Posterior vena cava (tissue), 2 donors: ENCODE results near the gene GJD4. TPM values are rescaled to one million over a fixed set of nuclear protein-coding genes. Genes with fewer than 3 reads are reported as not detected.

ENCODE experiments used
- DNase-seq: peaks from one replicate; pipeline ENCODE4 v3.0.0-alpha.2; 2020; ENCODE audit warnings: low spot score
- intact Hi-C, 2 donors: fragments of 100-400 bp; cut with DNase I; formaldehyde crosslinking; loops; one replicate each; pipeline versions ENCODE4 v1.14.1 to v1.14.2; 2022 to 2023
- total RNA-seq, 2 donors: library from RNA; stranded (reverse); fragmentation: NEBNext Ultra II Directional; extraction: Animal tissue kit (Norgen Biotek cat#: 25700); gene quantifications; one replicate each; pipeline ENCODE4 v1.2.1, GENCODE V29; 2021
- donor health status: DM: yes; HTN: yes; CAD: no.
- donor health status: DM: yes; HTN: yes; CAD: no.

The GJD4 gene
- total RNA-seq, 2 donors from 2014 or later, result not detected

DNA sequence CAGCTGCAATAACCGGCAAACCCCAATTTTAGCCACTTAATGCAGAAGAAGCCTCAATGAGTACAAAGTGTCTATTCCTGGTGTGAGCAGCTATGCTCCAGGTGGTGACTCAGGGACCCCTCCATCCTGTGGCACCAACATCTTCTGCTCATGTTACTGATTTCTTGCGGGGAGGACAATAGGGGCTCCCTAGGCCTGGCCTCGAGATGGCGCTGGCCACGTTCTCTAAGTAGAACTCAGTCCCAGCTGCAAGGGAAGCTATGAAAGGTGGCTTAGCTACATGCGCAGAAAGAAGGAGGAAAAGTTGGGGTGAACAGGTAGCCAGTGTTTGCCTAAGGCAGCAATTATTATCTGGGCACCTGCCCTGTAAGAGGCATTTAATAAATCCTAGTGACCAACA is 6.6 kb downstream of the GJD4 start:
- DNase-seq, result no peak
- intact Hi-C loops, result no loop called here

DNA sequence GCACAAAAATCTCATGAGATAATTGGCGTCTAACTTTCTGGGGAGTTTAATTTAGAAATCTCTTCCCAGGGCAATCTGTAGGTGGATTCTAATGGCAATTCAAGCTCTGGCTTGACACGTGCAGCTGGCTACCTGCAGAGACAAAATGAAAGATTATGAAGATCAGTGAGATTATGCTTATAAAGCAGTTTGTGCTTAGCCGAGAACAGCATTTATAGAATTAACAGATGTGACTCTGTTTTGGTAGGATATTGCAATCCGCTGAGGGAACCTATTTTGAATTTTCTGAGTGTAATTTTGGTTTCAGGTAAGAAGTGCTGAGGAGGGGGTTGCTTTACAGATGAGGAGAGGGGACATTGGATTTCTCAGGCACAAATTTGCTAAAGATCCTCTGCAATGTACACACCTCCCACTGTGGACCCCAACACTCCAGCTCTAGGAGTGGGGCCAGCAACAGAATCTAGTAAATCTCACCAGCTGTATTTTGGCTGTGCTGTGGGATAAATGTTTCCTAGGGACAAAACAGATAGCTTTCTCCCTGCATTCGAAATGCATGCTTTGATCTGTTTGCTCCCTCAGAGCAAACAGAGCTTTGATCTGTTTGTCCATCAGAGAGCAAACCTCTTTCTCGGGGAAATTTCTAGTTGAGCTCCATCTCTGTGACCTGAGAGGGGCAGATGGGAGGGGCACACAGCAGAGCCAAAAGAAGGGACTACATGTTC is 7.4 kb downstream of the GJD4 start:
- no peak for DNase-seq
- intact Hi-C loops, result no loop called here

- intact Hi-C loops, result no loop called here
- DNase-seq, result no peak
These were observed 7.9 kb downstream of the GJD4 start for GRCh38 chr10:35613107-35613440.

GRCh38 chr10:35613597-35614226 is 8.6 kb downstream of the GJD4 start:
- no peak for DNase-seq
- intact Hi-C loops, result no loop called here

DNA sequence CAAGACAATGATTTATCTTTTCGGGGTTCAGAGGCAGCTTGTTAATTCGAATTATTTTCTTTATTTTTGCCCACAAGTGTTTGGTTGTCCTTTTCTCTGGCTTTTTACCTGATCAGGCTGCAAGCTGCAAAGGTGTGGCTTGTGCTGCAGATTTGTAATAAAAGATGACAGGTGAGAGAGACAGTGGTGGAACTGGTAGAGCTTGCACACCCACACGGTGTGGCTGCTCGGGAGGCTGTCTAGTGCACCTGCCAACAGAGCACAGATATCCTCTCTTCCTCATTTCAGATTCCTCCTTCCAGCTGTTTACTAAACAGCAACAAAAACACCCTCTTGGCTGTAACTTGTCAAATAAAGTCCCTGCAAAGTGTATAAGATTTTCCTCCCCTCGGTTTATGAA is 9.2 kb downstream of the GJD4 start:
- no peak for DNase-seq
- intact Hi-C loops, result no loop called here

DNA sequence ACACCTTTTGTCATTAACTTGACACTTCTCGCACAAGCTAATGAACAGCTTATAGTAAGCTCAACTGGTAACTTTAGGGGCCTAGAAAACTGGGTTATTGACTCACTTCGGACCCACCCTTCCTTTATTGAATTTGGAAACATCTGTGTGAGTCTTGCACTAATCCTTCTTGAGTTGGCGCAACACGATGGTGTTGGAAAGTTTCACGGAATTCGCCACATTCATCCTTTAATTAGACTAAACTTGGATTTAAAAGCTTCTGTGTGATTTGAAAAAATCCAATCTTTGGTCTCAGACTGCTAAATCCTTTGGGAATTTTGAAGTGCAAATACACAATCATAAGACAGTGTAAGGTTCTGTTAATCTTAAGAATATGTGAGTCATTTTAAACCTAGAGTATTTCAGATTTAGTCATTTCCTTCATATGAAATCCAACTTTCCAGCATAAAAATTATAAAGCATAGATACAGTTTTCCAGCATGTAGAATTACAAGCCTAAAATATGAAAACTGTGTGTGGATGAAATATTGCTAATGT is 21.9 kb downstream of the GJD4 start:
- no peak for DNase-seq
- intact Hi-C loops, result no loop called here

GRCh38 chr10:35631404-35631803 is 26.3 kb downstream of the GJD4 start:
- intact Hi-C loops, result no loop called here
- no peak for DNase-seq

GRCh38 chr10:35632027-35632426 is 26.9 kb downstream of the GJD4 start:
- no peak for DNase-seq
- intact Hi-C loops, result no loop called here

DNA sequence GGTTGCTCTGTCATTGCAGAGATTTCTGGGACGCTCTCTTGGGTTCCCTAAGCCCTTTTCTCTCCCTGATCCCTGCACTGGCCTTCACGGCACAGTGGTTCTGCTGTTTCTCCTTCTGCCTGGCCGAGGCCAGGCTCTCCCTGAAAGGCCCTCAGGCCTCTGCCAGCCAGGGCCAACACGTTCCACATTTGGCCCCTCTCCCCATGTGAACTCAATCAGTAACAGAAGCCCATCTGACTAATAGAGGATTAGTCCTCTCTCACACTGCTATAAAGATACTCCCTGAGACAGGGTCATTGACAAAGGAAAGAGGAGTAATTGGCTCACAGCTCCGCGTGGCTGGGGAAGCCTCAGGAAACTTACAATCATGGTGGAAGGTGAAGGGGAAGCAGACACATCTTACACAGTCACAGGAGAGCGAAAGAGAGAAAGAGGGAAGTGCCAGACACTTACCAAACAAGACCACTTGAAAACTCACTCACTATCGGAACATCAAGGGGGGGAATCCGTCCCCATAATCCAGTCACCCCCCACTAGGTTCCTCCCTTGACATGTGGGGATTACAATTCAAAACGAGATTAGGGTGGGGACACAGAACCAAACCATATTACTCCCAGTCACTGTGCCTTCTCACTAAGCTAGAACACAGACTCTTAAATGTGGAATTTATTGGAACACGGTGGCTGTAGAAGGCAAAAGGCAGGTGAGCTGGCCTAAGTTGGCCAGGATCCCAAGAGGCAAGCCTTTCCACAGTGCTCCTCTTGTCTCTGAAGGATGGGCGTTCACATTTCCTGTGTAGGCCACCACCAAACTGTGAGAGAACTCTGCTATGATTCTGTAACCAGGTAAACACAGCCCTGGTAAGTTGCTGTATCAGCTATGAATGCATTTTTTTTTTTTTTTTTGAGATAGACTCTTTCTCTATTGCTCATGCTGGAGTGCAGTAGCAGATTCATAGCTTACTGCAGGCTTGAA is 28.2 kb downstream of the GJD4 start:
- no peak for DNase-seq

GRCh38 chr10:35635576-35635975 is 30.4 kb downstream of the GJD4 start:
- DNase-seq, result no peak
- intact Hi-C loops, result loop anchor here (5.0 kb wide), 1 partner anchor 1142 kb away; no protein-coding TSS in a partner anchor

More for the DNA sequence above, 28.2 kb downstream of the GJD4 start:
- intact Hi-C loops, result no loop called here

GRCh38 chr10:35636956-35637355 is 31.8 kb downstream of the GJD4 start:
- no peak for DNase-seq
- intact Hi-C loops, result loop anchor here (5.0 kb wide), 1 partner anchor 1140 kb away; no protein-coding TSS in a partner anchor

- intact Hi-C loops, result loop anchor here (5.0 kb wide), 1 partner anchor 1140 kb away; no protein-coding TSS in a partner anchor
- DNase-seq, result no peak
These were observed 32.3 kb downstream of the GJD4 start for GRCh38 chr10:35637462-35637861.

DNA sequence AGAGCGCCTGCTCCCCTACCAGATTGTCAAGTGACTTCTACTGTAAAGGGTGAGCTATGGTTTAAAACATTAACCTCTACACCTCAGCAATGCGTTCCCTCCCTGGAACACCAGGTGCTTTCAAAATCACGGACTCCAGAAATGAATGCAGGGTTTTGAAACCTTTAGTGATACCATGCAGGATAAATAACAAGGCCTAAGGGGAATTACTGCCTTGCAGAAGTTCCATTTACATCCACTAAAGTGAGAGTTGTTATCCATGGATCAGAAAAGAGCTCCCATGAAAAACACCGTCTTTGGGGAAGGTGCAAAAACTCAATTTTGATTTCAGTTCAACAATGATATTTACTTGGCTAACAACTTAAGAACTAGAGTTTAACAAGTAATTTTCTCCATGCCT is 33.0 kb downstream of the GJD4 start:
- DNase-seq, result no peak
- intact Hi-C loops, result loop anchor here (5.0 kb wide), 1 partner anchor 1139 kb away; no protein-coding TSS in a partner anchor

- DNase-seq, result no peak
- intact Hi-C loops, result loop anchor here (5.0 kb wide), 1 partner anchor 1138 kb away; no protein-coding TSS in a partner anchor
These were observed 34.0 kb downstream of the GJD4 start for GRCh38 chr10:35639021-35639727.

GRCh38 chr10:35639728-35640401 is 34.7 kb downstream of the GJD4 start:
- intact Hi-C loops, result loop anchor here (5.0 kb wide), 1 partner anchor 1137 kb away; no protein-coding TSS in a partner anchor

GRCh38 chr10:35640474-35640873 is 35.3 kb downstream of the GJD4 start:
- DNase-seq, result peak; percentile 87
- intact Hi-C loops, result no loop called here

More at GRCh38 chr10:35639728-35640401, 34.7 kb downstream of the GJD4 start:
- DNase-seq, result peak; percentile 84

GRCh38 chr10:35640951-35641675 is 36.0 kb downstream of the GJD4 start:
- intact Hi-C loops, result no loop called here

GRCh38 chr10:35641676-35642034 is 36.5 kb downstream of the GJD4 start:
- DNase-seq, result peak; percentile 82
- intact Hi-C loops, result no loop called here

More at GRCh38 chr10:35640951-35641675, 36.0 kb downstream of the GJD4 start:
- peak; percentile 90 for DNase-seq
